22Rv1 (cell line): ENCODE data around the gene EIF3A.

Experiments
- CTCF ChIP-seq: fragments of 450-650 bp; IDR thresholded peaks from 2 replicates; pipeline ENCODE4 v1.5.1; 2017; ENCODE audit warnings: mild to moderate bottlenecking
- ZFX ChIP-seq: fragments of 450-650 bp; IDR thresholded peaks from 2 replicates; pipeline ENCODE4 v1.6.1; 2017; ENCODE audit warnings: antibody characterized with exemption, borderline replicate concordance

DNA sequence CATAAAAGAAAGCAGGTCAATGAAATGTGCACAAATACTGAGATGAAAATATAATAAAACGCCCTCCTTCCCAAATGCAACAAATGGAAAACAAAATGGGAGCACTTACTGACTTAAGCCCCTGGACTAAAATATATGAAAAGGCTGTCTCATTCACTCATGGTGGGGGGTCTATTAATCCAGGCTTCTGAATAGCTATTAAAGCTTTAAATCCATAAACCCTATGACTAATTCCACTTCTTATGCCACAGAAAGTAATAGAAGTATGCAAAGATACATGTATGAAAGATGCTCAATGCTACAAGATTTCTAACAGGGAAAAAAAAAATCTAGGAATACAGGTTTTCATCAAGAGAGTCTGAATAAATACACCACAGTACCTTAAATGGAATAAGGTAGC, 20.5 kb downstream of the EIF3A start:
- no peak for TF ChIP-seq CTCF
- TF ChIP-seq ZFX, result no peak
